GM19035 (cell line): ENCODE results near the gene WWOX.

ENCODE experiments used
- ATAC-seq: cut with Tn5 transposase; IDR thresholded peaks from one replicate; pipeline ENCODE4 v1.9.1; 2021; ENCODE audit not compliant: unreplicated experiment

Gene WWOX

GRCh38 chr16:78633551-78633950 lies 534.1 kb downstream of the WWOX start:
- no peak for ATAC-seq

GRCh38 chr16:78635807-78636206 lies 536.4 kb downstream of the WWOX start:
- no peak for ATAC-seq

GRCh38 chr16:78638371-78638770 lies 538.9 kb downstream of the WWOX start:
- ATAC-seq, result no peak

GRCh38 chr16:78639775-78640174 lies 540.3 kb downstream of the WWOX start:
- ATAC-seq, result no peak

- ATAC-seq, result no peak
Observed at GRCh38 chr16:78640886-78641285, 541.4 kb downstream of the WWOX start.

DNA sequence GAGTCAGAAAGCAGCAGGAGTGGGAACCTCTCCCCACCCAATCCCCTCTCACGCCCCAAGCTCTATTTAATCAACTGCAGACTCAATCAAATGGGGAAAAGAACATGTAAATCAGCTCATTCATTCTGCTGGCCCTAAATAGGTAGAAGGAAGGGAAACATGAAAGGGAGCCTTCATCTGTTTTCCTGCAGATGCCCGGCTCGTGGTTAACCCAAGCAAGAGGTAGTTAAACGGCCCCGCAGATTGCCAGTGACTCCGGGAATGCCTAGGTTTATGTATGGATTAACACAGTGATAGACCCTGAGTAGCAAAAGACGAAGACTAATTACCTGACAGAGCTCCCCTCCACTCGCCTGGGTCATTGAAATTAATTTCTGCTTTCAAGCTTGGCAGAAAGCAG lies 542.0 kb downstream of the WWOX start:
- ATAC-seq, result no peak

DNA sequence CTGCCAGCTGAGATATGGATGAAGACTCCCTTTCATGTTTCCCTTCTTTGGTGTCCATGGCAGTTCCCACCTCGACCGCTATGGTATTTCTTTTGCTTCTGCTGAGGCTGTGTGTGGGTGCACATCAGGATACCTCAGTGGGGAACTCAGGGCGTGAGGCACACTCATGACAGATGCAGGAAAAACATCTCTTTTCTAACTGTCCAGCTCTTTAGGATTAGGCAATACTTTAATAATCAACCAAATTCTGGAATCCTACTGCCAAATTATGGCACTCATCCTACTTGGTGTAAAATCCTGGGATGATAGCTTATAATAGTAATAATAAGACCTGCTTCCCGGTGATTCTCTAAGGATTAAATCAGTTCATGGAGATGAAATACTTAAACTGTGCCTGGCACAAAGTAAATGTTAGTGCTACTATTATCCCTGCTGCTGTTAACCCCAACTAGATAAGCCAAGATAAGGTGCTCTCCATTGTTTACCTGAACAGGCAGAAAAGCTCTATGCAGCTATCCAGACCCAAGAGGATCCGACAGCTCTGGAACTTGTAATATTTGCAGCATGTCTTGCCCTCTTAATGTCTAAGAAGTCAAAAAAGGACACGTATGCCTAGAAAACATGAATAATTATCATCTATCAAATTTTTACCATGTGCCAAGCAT lies 543.3 kb downstream of the WWOX start:
- ATAC-seq, result no peak

DNA sequence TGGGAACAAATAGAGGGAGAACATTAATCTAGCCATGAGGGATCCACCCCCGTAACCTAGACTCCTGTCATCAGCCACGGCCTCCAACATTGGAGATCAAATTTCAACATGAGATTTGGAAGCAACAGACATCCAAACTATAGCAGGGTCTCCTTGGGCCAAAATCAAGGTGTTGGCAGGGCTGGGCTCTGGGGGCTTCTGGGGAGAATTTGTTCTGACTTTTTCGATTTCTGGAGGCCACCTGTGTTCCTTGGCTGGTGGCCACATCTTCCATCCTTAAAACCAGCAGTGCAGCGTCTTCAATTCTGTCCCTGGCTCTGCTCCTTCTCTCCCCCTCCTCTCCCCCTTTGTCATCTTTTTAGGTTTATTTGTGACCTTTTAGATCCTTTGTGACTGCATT lies 546.2 kb downstream of the WWOX start:
- no peak for ATAC-seq

GRCh38 chr16:78647019-78647418 lies 547.6 kb downstream of the WWOX start:
- no peak for ATAC-seq

GRCh38 chr16:78647491-78647890 lies 548.0 kb downstream of the WWOX start:
- ATAC-seq, result no peak

GRCh38 chr16:78648517-78648916 lies 549.1 kb downstream of the WWOX start:
- no peak for ATAC-seq

- ATAC-seq, result no peak
Observed at GRCh38 chr16:78650339-78651074, 551.1 kb downstream of the WWOX start.

- ATAC-seq, result no peak
Observed at GRCh38 chr16:78654929-78655328, 555.5 kb downstream of the WWOX start.

- ATAC-seq, result no peak
Observed at GRCh38 chr16:78655331-78656113, 556.1 kb downstream of the WWOX start.

DNA sequence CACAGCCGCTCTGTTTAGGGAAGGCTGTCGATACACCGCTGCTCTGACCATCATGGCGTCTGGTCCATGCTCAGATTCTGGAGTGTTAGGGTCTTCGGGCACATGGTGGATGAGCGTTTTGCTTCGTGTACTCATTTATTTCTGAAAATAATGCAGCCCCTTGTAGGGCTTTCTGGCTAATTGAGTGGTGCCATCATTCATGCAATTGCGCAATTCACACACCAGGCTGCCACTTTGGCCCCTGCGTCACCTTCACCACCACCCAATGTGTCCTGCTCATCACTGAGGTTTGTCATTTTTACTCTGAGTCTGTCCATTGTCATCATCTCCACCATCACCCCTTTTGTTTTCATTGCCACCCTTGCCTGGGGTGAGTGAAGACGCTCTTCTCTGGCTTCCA lies 557.4 kb downstream of the WWOX start:
- ATAC-seq, result no peak

DNA sequence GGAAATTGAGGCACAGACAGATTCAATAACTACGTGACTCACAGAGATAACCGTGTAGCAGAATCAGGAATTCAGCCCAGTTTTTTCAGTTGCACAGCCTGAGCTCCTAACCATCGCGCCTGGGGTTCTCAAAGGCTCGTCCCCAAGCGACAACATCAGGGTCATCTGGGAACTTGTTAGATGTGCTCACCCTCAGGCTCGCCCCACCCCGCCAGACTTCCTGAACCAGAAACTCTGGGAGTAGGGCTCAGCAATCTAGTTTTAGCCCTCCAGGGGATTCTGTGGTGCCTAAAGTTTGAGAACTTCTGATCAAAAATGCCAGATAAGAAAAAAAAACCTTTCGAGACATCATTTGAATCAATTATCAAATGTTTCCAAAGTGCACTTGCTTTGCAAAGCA lies 559.8 kb downstream of the WWOX start:
- no peak for ATAC-seq

- ATAC-seq, result no peak
Observed at GRCh38 chr16:78659668-78660217, 560.3 kb downstream of the WWOX start.

DNA sequence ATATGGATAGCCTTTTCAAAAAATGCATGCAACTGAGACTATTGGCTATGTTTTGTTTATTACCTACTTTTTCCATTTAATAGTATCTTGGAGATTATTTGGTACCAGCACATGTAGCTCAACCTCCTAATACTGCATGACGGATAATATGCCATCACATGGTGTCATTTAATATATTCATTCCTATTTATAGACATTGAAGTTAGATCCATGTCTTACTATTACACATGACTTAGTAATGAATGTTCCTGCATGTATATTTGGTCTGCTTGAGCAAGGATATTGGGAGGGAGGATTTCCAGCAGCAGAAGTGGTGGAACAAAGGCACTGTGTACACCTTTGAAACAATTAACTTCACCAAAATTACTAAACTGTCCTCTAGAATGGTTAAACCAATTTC lies 561.3 kb downstream of the WWOX start:
- ATAC-seq, result no peak

DNA sequence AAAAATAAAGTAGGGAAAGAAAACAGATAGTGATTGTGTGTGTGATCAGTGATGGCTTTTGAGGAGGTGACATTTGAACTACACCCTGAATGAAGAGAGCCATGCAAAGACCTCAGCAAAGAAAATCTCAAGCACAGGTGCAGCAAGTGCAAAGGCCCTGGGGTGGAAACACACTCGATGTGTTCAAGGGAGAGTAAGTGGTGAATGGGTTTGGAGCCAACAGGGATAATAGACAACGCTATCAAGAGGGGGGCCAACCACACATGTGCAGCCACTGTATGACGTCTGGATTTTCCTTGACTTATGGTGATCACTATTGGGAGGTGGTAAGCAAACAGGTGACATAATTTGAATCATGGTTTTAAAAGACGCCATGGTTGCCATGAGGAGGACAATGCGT lies 564.2 kb downstream of the WWOX start:
- no peak for ATAC-seq

- ATAC-seq, result no peak
Observed at GRCh38 chr16:78664811-78665772, 565.6 kb downstream of the WWOX start.

GRCh38 chr16:78666318-78666717 lies 566.9 kb downstream of the WWOX start:
- no peak for ATAC-seq
